HG03159 (cell line): ENCODE data around the gene SLC5A5.

ENCODE experiments used
- ATAC-seq: cut with Tn5 transposase; IDR thresholded peaks from one replicate; pipeline ENCODE4 v1.9.1; 2021; ENCODE audit warnings: mild to moderate bottlenecking, moderate library complexity; ENCODE audit not compliant: unreplicated experiment

SLC5A5 gene

DNA sequence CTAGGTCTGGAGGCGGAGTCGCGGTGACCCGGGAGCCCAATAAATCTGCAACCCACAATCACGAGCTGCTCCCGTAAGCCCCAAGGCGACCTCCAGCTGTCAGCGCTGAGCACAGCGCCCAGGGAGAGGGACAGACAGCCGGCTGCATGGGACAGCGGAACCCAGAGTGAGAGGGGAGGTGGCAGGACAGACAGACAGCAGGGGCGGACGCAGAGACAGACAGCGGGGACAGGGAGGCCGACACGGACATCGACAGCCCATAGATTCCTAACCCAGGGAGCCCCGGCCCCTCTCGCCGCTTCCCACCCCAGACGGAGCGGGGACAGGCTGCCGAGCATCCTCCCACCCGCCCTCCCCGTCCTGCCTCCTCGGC, at the start of gene SLC5A5:
Gene SLC5A5, plus strand, starts transcription at position 68 of the 373 bp plus-strand sequence. CDS start 375 bp downstream, outside the sequence.
- no peak for ATAC-seq

GRCh38 chr19:17824339-17824738, 47.4 kb upstream of the SLC5A5 start:
- ATAC-seq, result no peak

DNA sequence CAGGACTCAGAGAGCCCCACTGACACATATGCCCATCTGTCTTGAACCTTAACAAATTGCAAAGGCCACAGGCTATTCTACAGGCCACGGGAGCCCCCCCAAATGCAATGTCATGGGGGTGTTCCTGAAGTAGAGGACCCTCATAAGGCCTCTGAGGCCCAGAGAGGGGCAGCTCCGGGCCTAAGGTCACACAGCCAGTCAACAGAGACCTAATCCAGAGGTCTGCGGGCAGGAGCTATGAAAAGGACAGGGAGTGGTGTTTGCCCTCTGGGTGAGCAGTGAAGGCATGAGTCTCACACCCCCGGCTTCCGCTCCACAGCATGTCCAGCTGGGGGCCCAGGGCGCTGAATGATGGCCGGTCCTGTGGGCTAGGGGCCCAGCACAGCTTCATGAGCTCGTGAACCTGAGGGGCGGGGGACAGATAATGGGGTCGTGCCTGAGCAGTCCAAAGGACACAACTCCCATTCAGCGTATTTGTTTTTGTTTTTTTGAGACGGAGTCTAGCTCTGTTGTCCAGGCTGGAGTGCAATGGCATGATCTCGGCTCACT, 45.2 kb upstream of the SLC5A5 start:
- no peak for ATAC-seq

DNA sequence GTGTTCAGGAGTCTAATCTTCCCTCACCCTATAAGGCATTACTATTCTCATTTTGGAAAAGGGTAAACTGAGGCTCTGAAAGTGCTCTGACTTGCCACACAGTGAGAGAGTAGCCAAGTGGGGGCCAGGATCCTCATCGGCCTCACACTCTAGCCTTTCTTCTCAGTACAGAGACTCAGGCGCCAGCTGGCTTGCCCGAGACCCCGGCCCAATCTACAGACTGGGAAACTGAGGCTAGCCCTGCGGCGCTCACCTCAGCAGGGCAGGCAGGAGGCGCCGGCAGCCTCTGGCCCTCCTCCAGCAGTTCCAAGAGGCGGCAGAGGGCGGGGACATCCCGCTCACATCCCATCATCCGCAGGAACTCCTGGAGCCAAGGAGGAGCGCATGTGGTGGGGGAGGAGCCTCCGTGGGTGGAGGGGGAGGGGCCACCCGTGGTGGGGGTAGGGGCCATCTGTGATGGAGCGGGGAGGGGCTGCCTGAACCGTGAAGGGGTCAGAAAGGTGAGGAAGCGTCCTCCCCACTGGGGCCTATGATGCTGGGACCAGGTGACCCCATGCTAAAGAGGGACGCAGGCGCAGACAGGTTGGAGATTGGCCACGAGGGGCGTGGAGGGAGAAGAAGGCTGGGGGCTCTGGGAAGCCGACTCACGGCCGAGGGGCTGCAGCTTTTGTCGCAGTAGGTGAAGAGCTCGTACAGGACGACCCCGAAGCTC, 41.7 kb upstream of the SLC5A5 start:
- no peak for ATAC-seq

DNA sequence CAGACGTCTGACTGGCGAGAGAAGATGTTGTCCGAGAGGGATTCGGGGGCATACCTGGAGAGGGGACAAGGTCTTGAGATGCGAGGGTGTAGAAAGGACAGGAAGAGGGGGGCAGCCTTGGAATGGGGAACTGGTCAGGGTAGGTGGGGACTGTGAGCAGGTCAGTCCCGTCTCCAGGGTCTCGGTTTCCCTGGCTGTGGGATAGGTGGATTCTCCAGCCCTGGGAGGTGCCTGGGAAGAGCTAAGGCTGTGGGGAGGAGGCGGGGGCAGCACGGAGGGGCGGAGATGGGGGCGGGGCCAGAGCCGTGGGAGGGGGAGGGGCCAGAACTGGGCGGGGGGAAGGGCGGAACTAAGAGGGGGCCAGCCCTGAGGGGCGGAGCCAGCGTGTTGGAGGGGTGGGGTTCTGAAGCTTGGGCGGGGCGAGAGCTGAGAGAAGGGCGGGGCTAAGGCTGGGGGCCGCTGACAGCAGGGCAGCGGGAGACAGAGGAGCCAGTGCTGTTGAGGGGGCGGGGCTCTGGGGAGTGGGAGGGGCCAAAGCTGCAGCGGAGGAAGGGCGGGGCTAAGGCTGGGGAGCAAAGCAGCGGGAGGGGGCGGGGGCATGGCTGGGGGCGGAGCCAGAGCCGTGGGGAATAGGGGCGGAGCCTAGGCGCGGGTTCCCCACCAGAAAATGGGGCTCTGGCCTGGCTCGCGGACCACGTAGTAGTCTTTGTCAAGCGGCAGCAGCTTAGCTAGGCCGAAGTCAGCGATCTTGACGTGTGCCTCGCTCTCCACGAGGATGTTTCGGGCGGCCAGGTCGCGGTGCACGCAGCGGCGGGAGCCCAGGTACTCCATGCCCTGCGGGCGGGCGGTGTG, 41.0 kb upstream of the SLC5A5 start:
- ATAC-seq, result no peak

- no peak for ATAC-seq
Observed at GRCh38 chr19:17831419-17831888, 40.3 kb upstream of the SLC5A5 start.

- ATAC-seq, result no peak
Observed at GRCh38 chr19:17832443-17833208, 39.1 kb upstream of the SLC5A5 start.

DNA sequence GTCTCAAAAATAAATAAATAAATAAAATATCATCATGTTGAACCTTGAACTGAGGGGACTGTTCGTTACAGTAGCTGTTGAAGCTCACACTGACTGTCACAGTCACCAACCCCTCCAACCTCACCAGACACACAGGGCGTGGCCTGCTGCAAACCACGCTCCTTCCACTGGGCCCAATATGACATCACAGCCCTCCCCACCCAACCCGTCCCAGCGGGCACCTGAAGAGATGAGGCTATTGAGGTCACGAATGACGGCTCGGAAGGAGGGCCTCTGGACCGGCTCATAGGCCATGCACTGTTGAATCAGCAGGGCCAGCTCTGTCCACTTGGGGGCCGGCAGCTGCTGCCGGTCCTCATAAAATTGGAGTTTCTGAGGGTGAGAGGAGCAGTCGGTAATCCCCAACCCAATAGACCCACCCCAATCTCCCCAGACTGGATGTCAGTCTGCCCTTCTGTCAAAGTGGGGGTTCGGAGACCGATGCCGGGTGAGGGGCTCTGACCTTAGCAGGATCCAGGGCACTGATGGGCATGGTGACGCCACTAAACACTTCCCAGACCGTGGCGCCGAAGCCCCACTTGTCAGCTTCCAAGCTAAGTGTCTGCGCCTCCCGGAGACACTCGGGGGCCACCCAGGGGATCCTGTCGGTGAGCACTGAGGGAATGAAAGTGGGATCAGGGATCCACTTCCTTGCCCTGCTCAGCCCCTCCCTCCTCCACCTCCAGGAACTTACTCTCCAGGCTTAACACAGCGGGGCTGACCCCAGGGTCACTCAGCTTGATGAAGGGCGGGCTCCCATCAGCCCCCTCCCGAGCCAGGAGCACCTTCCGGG, 37.2 kb upstream of the SLC5A5 start:
- no peak for ATAC-seq

- no peak for ATAC-seq
Observed at GRCh38 chr19:17835182-17836006, 36.4 kb upstream of the SLC5A5 start.

DNA sequence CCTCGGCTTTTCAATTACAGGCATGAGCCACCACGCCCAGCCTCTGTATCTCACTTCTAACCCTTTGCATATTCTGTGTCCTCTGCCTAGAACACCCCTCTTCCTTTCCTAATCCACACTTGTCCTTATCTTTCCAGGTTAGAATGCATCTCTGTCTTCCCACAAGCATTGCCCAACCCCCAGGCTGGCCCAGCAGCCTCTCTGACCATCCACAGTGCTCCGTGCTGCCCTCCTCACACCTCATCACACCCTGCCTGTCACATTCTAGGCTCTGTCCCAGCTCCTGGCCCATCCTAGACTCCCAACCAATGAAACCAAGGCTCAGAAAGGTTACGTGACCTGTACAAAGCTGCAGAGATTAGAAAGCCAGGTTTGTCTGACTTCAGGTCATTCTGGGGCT, 35.2 kb upstream of the SLC5A5 start:
- ATAC-seq, result no peak

DNA sequence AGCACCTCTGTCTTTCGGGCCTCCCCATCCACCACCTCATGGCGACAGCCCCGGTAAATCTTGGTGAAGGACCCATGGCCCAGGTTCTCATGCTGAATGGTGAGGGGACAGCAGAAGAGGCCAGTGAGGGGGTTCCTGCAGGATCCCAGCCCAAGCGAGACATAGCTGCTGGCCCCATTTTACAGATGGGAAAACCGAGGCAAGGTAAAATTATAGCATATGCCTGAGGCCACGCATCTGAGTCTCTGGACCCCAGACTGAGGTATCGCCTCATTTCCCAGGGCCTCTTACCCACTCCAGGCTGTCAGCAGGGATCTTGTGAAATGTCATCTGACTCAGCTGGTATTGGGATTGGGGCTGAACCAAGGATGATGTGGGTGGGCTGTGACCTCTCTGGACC, 33.8 kb upstream of the SLC5A5 start:
- ATAC-seq, result no peak

- no peak for ATAC-seq
Observed at GRCh38 chr19:17840019-17840418, 31.7 kb upstream of the SLC5A5 start.

DNA sequence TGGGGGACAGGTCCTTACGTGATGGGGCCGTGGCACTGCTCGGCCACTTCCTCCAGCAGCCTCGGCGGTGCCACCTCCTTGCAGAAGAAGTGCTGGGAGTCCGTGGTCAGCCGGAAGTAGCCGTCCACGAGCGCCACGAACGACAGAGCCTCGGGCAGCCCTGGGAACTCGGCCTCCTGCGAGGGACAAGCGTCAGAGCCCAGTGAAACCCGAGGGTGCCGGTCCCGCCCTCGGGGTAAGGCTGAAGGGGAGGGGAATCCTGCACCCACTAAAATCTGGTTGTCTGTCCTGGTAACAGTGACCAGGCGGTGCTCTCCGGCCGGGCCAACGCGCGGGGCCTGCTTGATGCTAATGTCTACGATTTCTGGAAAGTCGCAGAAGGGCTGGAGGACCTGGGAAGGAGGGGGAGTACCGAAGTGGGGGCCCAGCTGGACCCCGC, 30.4 kb upstream of the SLC5A5 start:
- ATAC-seq, result no peak

DNA sequence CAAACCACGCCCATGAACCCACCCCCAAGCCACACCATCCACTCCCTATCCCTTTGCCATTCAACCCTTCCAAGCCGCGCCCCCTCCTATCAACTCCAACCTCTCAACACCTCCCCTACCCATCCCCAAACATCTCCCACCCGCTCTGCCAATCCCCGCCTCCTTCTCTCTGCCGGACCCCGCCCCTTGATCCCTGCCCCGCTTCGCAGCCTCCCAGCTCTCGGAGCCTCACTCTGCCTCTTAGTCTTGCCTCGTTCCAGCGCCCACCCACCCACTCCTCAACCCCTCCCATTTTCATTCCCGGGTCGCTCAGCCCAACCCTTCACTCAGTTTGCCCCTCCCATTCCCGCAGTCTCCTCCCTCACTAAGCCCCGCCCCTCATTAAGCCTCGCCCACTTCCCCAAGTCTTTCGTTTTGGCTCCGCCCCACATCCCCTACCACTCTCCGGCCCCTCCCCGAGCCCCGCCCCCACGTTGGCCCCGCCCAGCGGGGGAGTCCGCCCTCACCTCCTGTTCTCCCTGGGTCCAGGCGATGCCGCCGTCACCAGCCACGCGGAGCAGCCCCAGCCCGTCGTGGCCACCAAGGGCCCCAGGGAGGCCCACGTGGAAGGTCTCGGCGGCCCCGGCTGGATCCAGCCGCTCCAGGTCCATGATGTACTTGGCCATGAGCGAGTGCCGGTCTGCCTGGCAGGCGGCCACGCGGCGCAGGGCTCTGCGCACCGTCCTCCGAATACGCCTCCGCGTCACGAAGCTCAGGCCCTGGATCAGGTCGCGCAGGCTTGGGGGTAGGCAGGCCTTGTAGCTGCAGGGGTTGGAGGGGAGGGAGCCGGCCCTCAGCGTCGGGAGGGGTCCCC, 29.7 kb upstream of the SLC5A5 start:
- no peak for ATAC-seq

GRCh38 chr19:17842663-17843291, 29.0 kb upstream of the SLC5A5 start:
- no peak for ATAC-seq

DNA sequence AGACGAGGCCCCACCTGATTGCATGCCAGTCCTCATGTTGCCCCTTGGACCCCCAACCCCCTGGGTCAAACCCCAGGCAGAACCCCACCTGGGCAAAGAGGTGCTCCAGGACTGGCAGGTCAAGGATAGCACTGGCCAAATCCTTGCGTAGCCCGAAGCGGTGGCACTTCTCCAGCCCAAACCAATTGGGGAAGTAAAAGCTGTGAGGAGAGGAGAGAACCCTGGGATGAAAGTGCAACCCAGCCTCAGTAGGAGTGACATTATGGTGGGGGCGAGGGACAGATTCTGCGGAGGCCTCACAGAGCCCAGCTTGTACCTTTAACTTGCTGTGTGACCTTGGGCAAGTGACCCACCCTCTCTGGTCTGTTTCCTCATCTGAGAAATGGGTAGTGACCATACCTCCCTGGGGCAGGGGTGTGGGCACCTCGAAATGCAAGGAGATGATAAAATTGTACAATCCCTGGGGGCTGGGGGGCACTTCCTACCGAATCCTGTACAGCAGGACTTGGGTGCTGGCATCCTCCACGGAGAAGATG, 28.4 kb upstream of the SLC5A5 start:
- no peak for ATAC-seq

- ATAC-seq, result no peak
Observed at GRCh38 chr19:17843908-17844490, 27.7 kb upstream of the SLC5A5 start.
